PC-9 (cell line): ENCODE measurements around the gene ADAMTSL1. TPM values are rescaled to one million over a fixed set of nuclear protein-coding genes. Genes with fewer than 3 reads are reported as not detected.

ENCODE experiments used
- BruUV-seq: library from RNA; stranded (reverse); fragments of 400-500 nt; replicated peaks from 2 replicates; lab custom pipeline; 2021; lab: Mats Ljungman, UMichigan
- CTCF ChIA-PET: fragments of 300-600 bp; sonication (Branson Sonifier 250); formaldehyde crosslinking; loops from one replicate; lab custom pipeline; 2022; ENCODE audit warnings: antibody characterized with exemption; lab: Charles Lee
- POLR2A ChIA-PET: fragments of 300-600 bp; sonication (Branson Sonifier 250); formaldehyde crosslinking; loops from one replicate; lab custom pipeline; 2022; ENCODE audit warnings: antibody characterized with exemption; ENCODE audit not compliant: unreplicated experiment; lab: Charles Lee
- DNase-seq, 2 experiments: peaks; one replicate each; pipeline versions ENCODE4 v3.0.0 to v3.0.0-alpha.2; 2015 to 2022; ENCODE audit warnings: mixed read lengths in 1 of 2
- H2AFZ ChIP-seq: fragments of 200-600 bp; sonication (generic); 2 replicates; pipeline ENCODE4 v1.8.1; 2017; ENCODE audit warnings: antibody characterized with exemption
- H3F3A ChIP-seq: fragments of 200-600 bp; sonication (generic); 2 replicates; pipeline ENCODE4 v1.8.1; 2017; ENCODE audit warnings: antibody characterized with exemption, mild to moderate bottlenecking, low read depth; ENCODE audit not compliant: insufficient read depth
- H3K27ac ChIP-seq: fragments of 200-600 bp; sonication (generic); 2 replicates; pipeline ENCODE4 v1.6.1; 2016; ENCODE audit warnings: mixed run types
- H3K27me3 ChIP-seq: fragments of 200-600 bp; sonication (generic); 2 replicates; pipeline ENCODE4 v1.6.1; 2016; ENCODE audit warnings: low read depth, mixed run types; ENCODE audit not compliant: insufficient read depth
- H3K36me3 ChIP-seq: fragments of 200-600 bp; sonication (generic); 2 replicates; pipeline ENCODE4 v1.6.1; 2016; ENCODE audit warnings: low read depth, mixed run types
- H3K4me1 ChIP-seq: fragments of 200-600 bp; sonication (generic); replicated peaks from 2 replicates; pipeline ENCODE4 v1.6.1; 2016; ENCODE audit warnings: mixed run types; ENCODE audit not compliant: insufficient read depth
- H3K4me2 ChIP-seq: fragments of 200-600 bp; sonication (generic); 2 replicates; pipeline ENCODE4 v1.6.1; 2017; ENCODE audit warnings: mixed run types
- H3K4me3 ChIP-seq: fragments of 200-600 bp; sonication (generic); 2 replicates; pipeline ENCODE4 v1.6.1; 2016; ENCODE audit warnings: mixed run types
- H3K79me2 ChIP-seq: fragments of 200-600 bp; sonication (generic); 2 replicates; pipeline ENCODE4 v1.6.1; 2017; ENCODE audit warnings: low read depth, mixed run types
- H3K9me2 ChIP-seq: fragments of 200-600 bp; sonication (generic); 2 replicates; pipeline ENCODE4 v1.8.1; 2017; ENCODE audit warnings: mild to moderate bottlenecking; ENCODE audit not compliant: insufficient read depth
- H3K9me3 ChIP-seq: fragments of 200-600 bp; sonication (generic); 2 replicates; pipeline ENCODE4 v1.8.1; 2016; ENCODE audit warnings: low read depth; ENCODE audit not compliant: insufficient read depth
- H4K20me1 ChIP-seq: fragments of 200-600 bp; sonication (generic); 2 replicates; pipeline ENCODE4 v1.8.1; 2017; ENCODE audit not compliant: insufficient read depth
- EZH2 ChIP-seq: fragments of 200-600 bp; sonication (generic); IDR thresholded peaks from 2 replicates; pipeline ENCODE4 v1.8.0; 2017; ENCODE audit warnings: antibody characterized with exemption, low read depth
- intact Hi-C: fragments of 100-400 bp; cut with micrococcal nuclease; formaldehyde crosslinking; loops from one replicate; pipeline ENCODE4 v1.10.0; 2022; ENCODE audit not compliant: unreplicated experiment
- total RNA-seq: library from RNA; stranded (reverse); gene quantifications from 2 replicates; pipeline ENCODE4 v1.2.3, GENCODE V29; 2021
- TF ChIP-seq, protein P1 (sequence below): fragments of 200-600 bp; sonication (generic); conservative IDR thresholded peaks from 2 replicates; pipeline ENCODE4 v1.6.1; 2017; ENCODE audit warnings: mixed run types, antibody characterized with exemption, mild to moderate bottlenecking, moderate library complexity

Gene ADAMTSL1
- total RNA-seq, 1 experiment from 2014 or later = not detected

DNA sequence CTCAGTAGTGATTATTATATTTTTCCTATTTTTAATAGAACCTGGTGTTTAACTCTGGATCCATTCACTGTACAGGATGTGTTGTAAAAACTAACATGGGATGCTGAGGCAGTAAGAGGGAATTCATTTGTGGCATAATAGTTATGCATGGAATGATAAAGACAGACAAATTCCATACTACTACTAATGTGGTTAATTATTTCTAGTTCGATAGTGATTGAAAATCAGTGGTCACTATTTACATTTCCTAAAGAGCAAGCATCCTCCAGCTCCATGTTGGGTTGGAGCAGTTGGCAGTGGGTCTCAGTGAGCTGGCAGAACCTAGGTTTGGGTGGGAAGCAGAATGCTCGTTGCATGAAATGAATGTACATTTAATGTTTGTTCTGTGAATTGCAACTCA, 436.5 kb downstream of the ADAMTSL1 start:
- Histone ChIP-seq H3K9me2 (no peaks in the 10 kb centered on the region), H2AFZ (no peak overlapping the region), H3K27ac (no peak overlapping the region), H3F3A (no peaks in the 10 kb centered on the region), H4K20me1 (no peaks in the 10 kb centered on the region), H3K36me3 (no peaks in the 10 kb centered on the region), H3K4me3 (no peak overlapping the region), H3K4me1 (no peaks in the 10 kb centered on the region), H3K27me3 (peaks cover 40% of the 10 kb centered on the region), H3K79me2 (no peaks in the 10 kb centered on the region), H3K9me3 (no peaks in the 10 kb centered on the region), H3K4me2 (no peak overlapping the region)
- TF ChIP-seq, protein P1, sequence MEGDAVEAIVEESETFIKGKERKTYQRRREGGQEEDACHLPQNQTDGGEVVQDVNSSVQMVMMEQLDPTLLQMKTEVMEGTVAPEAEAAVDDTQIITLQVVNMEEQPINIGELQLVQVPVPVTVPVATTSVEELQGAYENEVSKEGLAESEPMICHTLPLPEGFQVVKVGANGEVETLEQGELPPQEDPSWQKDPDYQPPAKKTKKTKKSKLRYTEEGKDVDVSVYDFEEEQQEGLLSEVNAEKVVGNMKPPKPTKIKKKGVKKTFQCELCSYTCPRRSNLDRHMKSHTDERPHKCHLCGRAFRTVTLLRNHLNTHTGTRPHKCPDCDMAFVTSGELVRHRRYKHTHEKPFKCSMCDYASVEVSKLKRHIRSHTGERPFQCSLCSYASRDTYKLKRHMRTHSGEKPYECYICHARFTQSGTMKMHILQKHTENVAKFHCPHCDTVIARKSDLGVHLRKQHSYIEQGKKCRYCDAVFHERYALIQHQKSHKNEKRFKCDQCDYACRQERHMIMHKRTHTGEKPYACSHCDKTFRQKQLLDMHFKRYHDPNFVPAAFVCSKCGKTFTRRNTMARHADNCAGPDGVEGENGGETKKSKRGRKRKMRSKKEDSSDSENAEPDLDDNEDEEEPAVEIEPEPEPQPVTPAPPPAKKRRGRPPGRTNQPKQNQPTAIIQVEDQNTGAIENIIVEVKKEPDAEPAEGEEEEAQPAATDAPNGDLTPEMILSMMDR = no peak
- no peak for TF ChIP-seq EZH2
- CTCF ChIA-PET = no interaction called here
- DNase-seq = no peak
- BruUV-seq = no TSS peak
- POLR2A ChIA-PET = no interaction called here
- intact Hi-C loops = no loop called here

DNA sequence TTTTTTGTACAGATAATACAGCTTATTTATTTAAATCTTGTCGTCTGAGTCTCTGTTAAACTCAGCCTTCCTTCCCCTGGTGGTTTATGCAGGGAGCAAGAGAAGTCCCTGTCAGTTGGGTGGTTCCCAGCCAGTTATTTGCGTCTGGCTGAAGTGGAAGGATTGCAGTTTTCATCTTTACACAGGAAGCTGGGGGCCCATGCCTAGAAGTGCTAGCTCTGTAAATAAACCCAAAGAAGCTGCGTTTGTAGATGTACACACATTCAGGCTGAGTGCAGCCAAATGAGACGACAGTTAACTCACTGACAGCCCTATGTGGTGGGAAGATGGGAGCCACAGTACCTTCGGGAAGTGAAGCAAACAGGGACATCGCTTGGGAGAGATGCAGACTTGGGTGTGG, 437.0 kb downstream of the ADAMTSL1 start:
- Histone ChIP-seq H3K27me3 (peaks cover 40% of the 10 kb centered on the region), H3K4me1 (no peaks in the 10 kb centered on the region), H4K20me1 (no peaks in the 10 kb centered on the region), H3F3A (no peaks in the 10 kb centered on the region), H3K9me3 (no peaks in the 10 kb centered on the region), H3K27ac (no peak overlapping the region), H3K79me2 (no peaks in the 10 kb centered on the region), H3K36me3 (no peaks in the 10 kb centered on the region), H2AFZ (no peak overlapping the region), H3K4me3 (no peak overlapping the region), H3K4me2 (no peak overlapping the region), H3K9me2 (no peaks in the 10 kb centered on the region)
- intact Hi-C loops = no loop called here
- DNase-seq = no peak
- POLR2A ChIA-PET = no interaction called here
- CTCF ChIA-PET = no interaction called here
- BruUV-seq = no TSS peak
- TF ChIP-seq, protein P1 = no peak
- TF ChIP-seq EZH2 = no peak

DNA sequence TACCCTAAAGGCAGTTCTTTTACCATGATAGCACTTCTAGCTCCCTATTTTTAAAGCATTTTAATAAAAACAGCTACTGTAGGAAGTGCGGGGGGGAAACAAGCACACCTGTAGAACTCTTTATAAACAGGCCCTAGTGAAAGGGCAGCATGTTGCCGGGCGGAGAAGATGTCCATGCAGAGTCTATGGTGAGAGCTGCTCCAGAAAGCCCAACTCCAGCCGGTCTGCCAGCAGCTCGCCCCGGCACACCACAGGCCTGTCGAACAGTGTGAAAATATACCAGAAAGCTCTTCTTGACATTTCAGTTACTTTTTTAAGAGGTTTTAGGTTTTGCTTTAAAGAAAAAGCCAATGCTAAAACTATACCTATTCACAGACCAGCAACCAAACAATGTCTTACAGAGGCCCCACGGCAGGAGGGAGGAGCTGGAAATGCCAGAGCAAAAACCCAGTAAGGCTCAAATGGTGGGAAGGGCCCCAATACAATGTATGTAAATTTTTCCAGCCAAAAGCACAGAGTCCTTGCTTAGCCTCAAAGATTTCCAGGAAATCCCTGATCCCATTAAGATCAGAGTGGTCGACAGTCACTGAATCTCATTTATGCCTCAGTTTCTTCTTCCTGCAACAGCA, 437.9 kb downstream of the ADAMTSL1 start:
- DNase-seq = no peak
- Histone ChIP-seq H3K27me3 (peaks cover 37% of the 10 kb centered on the region), H3K9me2 (no peaks in the 10 kb centered on the region), H3K4me2 (no peak overlapping the region), H4K20me1 (no peaks in the 10 kb centered on the region), H3K27ac (no peak overlapping the region), H3K4me3 (no peak overlapping the region), H3K36me3 (no peaks in the 10 kb centered on the region), H3K79me2 (no peaks in the 10 kb centered on the region), H2AFZ (no peak overlapping the region), H3K4me1 (no peaks in the 10 kb centered on the region), H3K9me3 (no peaks in the 10 kb centered on the region), H3F3A (no peaks in the 10 kb centered on the region)
- no peak for TF ChIP-seq EZH2
- TF ChIP-seq, protein P1 = no peak
- BruUV-seq = no TSS peak
- ChIA-PET POLR2A (no interaction called here), CTCF (no interaction called here)
- intact Hi-C loops = no loop called here
